H1 (cell line): Measurements from ENCODE around the gene ID2. TPM values are rescaled to one million over a fixed set of nuclear protein-coding genes. Genes with fewer than 3 reads are reported as not detected.

Experiments
- CTCF ChIA-PET: fragments of 300-600 bp; sonication (Branson Sonifier 250); formaldehyde crosslinking; loops from one replicate; lab custom pipeline; 2021; ENCODE audit not compliant: partially characterized antibody; lab: Charles Lee
- POLR2A ChIA-PET: fragments of 300-600 bp; sonication (Branson Sonifier 250); formaldehyde crosslinking; loops from one replicate; lab custom pipeline; 2021; ENCODE audit warnings: inconsistent platforms; ENCODE audit not compliant: partially characterized antibody; lab: Charles Lee
- DNase-seq, 2 experiments: peaks; one replicate each; pipeline versions ENCODE4 v3.0.0 to v3.0.0-alpha.2; 2010 to 2022; ENCODE audit warnings: low spot score in 2 of 2, low read depth in 1 of 2, mixed read lengths in 1 of 2
- FAIRE-seq: peaks from 2 replicates; lab custom pipeline; 2011; peaks lifted over from hg19 to GRCh38; lab: Jason Lieb, UNC
- H2AFZ ChIP-seq: 2 replicates; pipeline ENCODE4 v1.8.1; 2012; ENCODE audit warnings: low read length, inconsistent platforms
- H2AK5ac ChIP-seq: 2 replicates; pipeline ENCODE4 v1.6.1; 2013; ENCODE audit warnings: low read depth, low read length
- H2BK120ac ChIP-seq: replicated peaks from 2 replicates; pipeline ENCODE3; 2013; ENCODE audit warnings: low read depth, low read length, inconsistent platforms
- H2BK12ac ChIP-seq: 2 replicates; pipeline ENCODE4 v1.6.1; 2013; ENCODE audit warnings: low read depth, low read length
- H2BK15ac ChIP-seq: 2 replicates; pipeline ENCODE4 v1.6.1; 2013; ENCODE audit warnings: low read length
- H2BK20ac ChIP-seq: 2 replicates; pipeline ENCODE4 v1.6.1; 2013; ENCODE audit warnings: low read length
- H2BK5ac ChIP-seq: 2 replicates; pipeline ENCODE4 v1.6.1; 2013; ENCODE audit warnings: low read depth, low read length
- H3K14ac ChIP-seq: 2 replicates; pipeline ENCODE4 v1.6.1; 2013; ENCODE audit warnings: inconsistent platforms; ENCODE audit not compliant: insufficient read length
- H3K18ac ChIP-seq: 2 replicates; pipeline ENCODE4 v1.6.1; 2013; ENCODE audit warnings: low read length; ENCODE audit errors: extremely low read depth
- H3K23ac ChIP-seq: 2 replicates; pipeline ENCODE4 v1.6.1; 2013; ENCODE audit warnings: inconsistent platforms; ENCODE audit not compliant: insufficient read length
- H3K23me2 ChIP-seq: 2 replicates; pipeline ENCODE4 v1.6.1; 2013; ENCODE audit warnings: low read depth, low read length
- H3K27ac ChIP-seq: 2 replicates; pipeline ENCODE4 v1.6.1; 2011; ENCODE audit warnings: low read depth, low read length, inconsistent platforms
- H3K27me3 ChIP-seq, 4 experiments: replicated peaks in 1 of 4; 1 replicate in 1 of 4; 2 replicates in 3 of 4; pipeline versions ENCODE4 v1.6.1 to v1.8.1; 2011 to 2013; ENCODE audit warnings: low read length in 3 of 4, mild to moderate bottlenecking in 3 of 4, inconsistent platforms in 2 of 4, mixed read lengths in 2 of 4, moderate library complexity in 1 of 4; ENCODE audit not compliant: control insufficient read depth in 3 of 4, insufficient read depth in 3 of 4; ENCODE audit errors: extremely low read depth in 1 of 4
- H3K36me3 ChIP-seq, 4 experiments: 2 replicates each; pipeline versions ENCODE4 v1.6.1 to v1.8.1; 2011 to 2013; ENCODE audit warnings: mild to moderate bottlenecking in 4 of 4, low read length in 3 of 4, moderate library complexity in 2 of 4, control low read depth in 1 of 4, inconsistent platforms in 1 of 4; ENCODE audit not compliant: insufficient read depth in 4 of 4, control insufficient read depth in 2 of 4
- H3K4ac ChIP-seq: replicated peaks from 2 replicates; pipeline ENCODE3; 2013; ENCODE audit warnings: low read length, low read depth, mixed read lengths, inconsistent platforms; ENCODE audit not compliant: insufficient read length
- H3K4me1 ChIP-seq, 4 experiments: replicated peaks in 1 of 4; 1 replicate in 1 of 4; 2 replicates in 3 of 4; pipeline versions ENCODE4 v1.6.1 to v1.8.1; 2011 to 2013; ENCODE audit warnings: low read length in 3 of 4, inconsistent platforms in 2 of 4, mixed read lengths in 1 of 4; ENCODE audit not compliant: insufficient read depth in 4 of 4, control insufficient read depth in 3 of 4
- H3K4me2 ChIP-seq, 2 experiments: 2 replicates each; pipeline versions ENCODE4 v1.6.1 to v1.8.1; 2011 to 2013; ENCODE audit warnings: low read depth in 2 of 2, low read length in 2 of 2, control low read depth in 1 of 2, inconsistent platforms in 1 of 2, mild to moderate bottlenecking in 1 of 2; ENCODE audit not compliant: insufficient read depth in 1 of 2
- H3K4me3 ChIP-seq, 4 experiments: fragments of 200-600, 300-600 bp in 1 of 4; sonication (generic), shearing (Covaris generic), sonication (Bioruptor Twin) in 1 of 4; 2 replicates each; pipeline versions ENCODE4 v1.5.1 to v1.8.1; 2011 to 2016; ENCODE audit warnings: low read length in 4 of 4, low read depth in 3 of 4, control low read depth in 2 of 4, inconsistent platforms in 2 of 4, mild to moderate bottlenecking in 2 of 4, mixed read lengths in 1 of 4, moderate library complexity in 1 of 4; ENCODE audit not compliant: insufficient read depth in 2 of 4; ENCODE audit errors: extremely low read depth in 1 of 4
- H3K56ac ChIP-seq: replicated peaks from 2 replicates; pipeline ENCODE3; 2013; ENCODE audit warnings: low read depth, mild to moderate bottlenecking, mixed read lengths, low read length, inconsistent platforms; ENCODE audit not compliant: insufficient read length
- H3K79me1 ChIP-seq: 2 replicates; pipeline ENCODE4 v1.6.1; 2013; ENCODE audit warnings: low read depth, low read length, control low read depth
- H3K79me2 ChIP-seq, 2 experiments: 2 replicates each; pipeline versions ENCODE4 v1.6.1 to v1.8.1; 2012 to 2013; ENCODE audit warnings: low read length in 2 of 2, mild to moderate bottlenecking in 2 of 2, inconsistent platforms in 1 of 2; ENCODE audit not compliant: insufficient read depth in 2 of 2, control insufficient read depth in 1 of 2
- H3K9ac ChIP-seq, 4 experiments: replicated peaks in 1 of 4; 1 replicate in 1 of 4; 2 replicates in 3 of 4; pipeline versions ENCODE4 v1.6.1 to v1.8.1; 2011 to 2013; ENCODE audit warnings: low read depth in 3 of 4, low read length in 3 of 4, control low read depth in 2 of 4, mild to moderate bottlenecking in 2 of 4, moderate library complexity in 2 of 4, inconsistent platforms in 1 of 4; ENCODE audit errors: extremely low read depth in 1 of 4
- H3K9me3 ChIP-seq, 2 experiments: 2 replicates each; pipeline versions ENCODE4 v1.6.1 to v1.8.1; 2012 to 2013; ENCODE audit warnings: mild to moderate bottlenecking in 2 of 2, moderate library complexity in 2 of 2, control low read depth in 1 of 2, inconsistent platforms in 1 of 2, low read depth in 1 of 2, low read length in 1 of 2, mixed read lengths in 1 of 2; ENCODE audit not compliant: insufficient read depth in 2 of 2
- H4K20me1 ChIP-seq, 2 experiments: replicated peaks in 1 of 2; 2 replicates each; pipeline versions ENCODE3 to v1.8.1; 2011 to 2013; ENCODE audit warnings: inconsistent platforms in 2 of 2, low read length in 2 of 2, mild to moderate bottlenecking in 1 of 2; ENCODE audit not compliant: insufficient read depth in 2 of 2, control insufficient read depth in 1 of 2
- H4K5ac ChIP-seq: 2 replicates; pipeline ENCODE4 v1.6.1; 2013; ENCODE audit warnings: low read length, low read depth, mixed read lengths, inconsistent platforms; ENCODE audit not compliant: insufficient read length
- H4K8ac ChIP-seq: 2 replicates; pipeline ENCODE4 v1.8.0; 2013; ENCODE audit warnings: mild to moderate bottlenecking, moderate library complexity, low read length, inconsistent platforms; ENCODE audit not compliant: insufficient read depth; ENCODE audit errors: extremely low read depth
- H4K91ac ChIP-seq: replicated peaks from 2 replicates; pipeline ENCODE3; 2013; ENCODE audit warnings: low read length, mixed read lengths, inconsistent platforms; ENCODE audit not compliant: insufficient read length
- BACH1 ChIP-seq: IDR thresholded peaks from 2 replicates; pipeline ENCODE4 v1.6.1; 2012; ENCODE audit warnings: low read length, improper control_type of control experiment
- BRCA1 ChIP-seq: IDR thresholded peaks from 2 replicates; pipeline ENCODE4 v1.6.1; 2012; ENCODE audit warnings: low read depth, low read length, improper control_type of control experiment
- CEBPB ChIP-seq: IDR thresholded peaks from 2 replicates; pipeline ENCODE4 v1.6.1; 2012; ENCODE audit warnings: low read depth, low read length
- CTBP2 ChIP-seq: IDR thresholded peaks from 2 replicates; pipeline ENCODE4 v1.7.0; 2011; ENCODE audit warnings: borderline replicate concordance, mild to moderate bottlenecking, moderate library complexity, mixed read lengths, low read length; ENCODE audit not compliant: insufficient read depth, insufficient read length
- EP300 ChIP-seq, 2 experiments: IDR thresholded peaks; 1 replicate in 1 of 2; 2 replicates in 1 of 2; pipeline ENCODE4 v1.6.1; 2011 to 2012; ENCODE audit warnings: low read depth in 2 of 2, low read length in 2 of 2, mild to moderate bottlenecking in 2 of 2, borderline replicate concordance in 1 of 2, inconsistent platforms in 1 of 2, moderate library complexity in 1 of 2
- JUN ChIP-seq: IDR thresholded peaks from 2 replicates; pipeline ENCODE4 v1.6.1; 2011; ENCODE audit warnings: low read depth, mild to moderate bottlenecking, improper control_type of control experiment, low read length
- JUND ChIP-seq: IDR thresholded peaks from 2 replicates; pipeline ENCODE4 v1.6.1; 2011; ENCODE audit warnings: mild to moderate bottlenecking, improper control_type of control experiment, low read length
- MAFK ChIP-seq: IDR thresholded peaks from 2 replicates; pipeline ENCODE4 v1.6.1; 2012; ENCODE audit warnings: low read depth, mild to moderate bottlenecking, improper control_type of control experiment, low read length
- NRF1 ChIP-seq: IDR thresholded peaks from 2 replicates; pipeline ENCODE4 v1.6.1; 2011; ENCODE audit warnings: mild to moderate bottlenecking, low read depth, low read length, improper control_type of control experiment
- RBBP5 ChIP-seq: IDR thresholded peaks from 2 replicates; pipeline ENCODE4 v1.7.1; 2012; ENCODE audit warnings: low read depth, mild to moderate bottlenecking, inconsistent platforms, low read length, moderate library complexity, borderline replicate concordance
- WGBS, 2 experiments: shearing (Covaris generic) in 1 of 2; methylation state at CpG; one replicate each; pipeline versions ENCODE4 v1.1.6 to v1.1.7; 2013 to 2015; ENCODE audit warnings: low lambda C conversion rate in 2 of 2, mixed read lengths in 2 of 2, inconsistent platforms in 1 of 2, low coverage in 1 of 2, missing lambda C conversion rate in 1 of 2; ENCODE audit not compliant: insufficient replicate concordance in 2 of 2, insufficient coverage in 1 of 2, insufficient read length in 1 of 2; ENCODE audit errors: extremely low coverage in 1 of 2, missing lambda C conversion rate in 1 of 2; 5-methylcytosine and 5-hydroxymethylcytosine counted together
- polyA plus RNA-seq, 7 experiments: library from polyadenylated mRNA; depleted of rRNA in 3 of 7; stranded (reverse) in 5 of 7; unstranded in 2 of 7; fragments of >200 nt in 5 of 7; fragments of 200-250 nt in 2 of 7; gene quantifications; 1 replicate in 5 of 7; 2 replicates in 1 of 7; 4 replicates in 1 of 7; pipeline versions ENCODE4 v1.2.1 to v1.2.3, GENCODE V29; 2011 to 2013; ENCODE audit warnings: missing spikeins in 2 of 7, mixed read lengths in 2 of 7
- total RNA-seq: library from RNA; stranded (reverse); fragmentation: NEBNext Ultra II Directional; extraction: Animal tissue kit (Norgen Biotek cat#: 25700); gene quantifications from 2 replicates; pipeline ENCODE4 v1.2.1, GENCODE V29; 2021

Gene ID2
- total and polyA plus RNA-seq, 2 of the 8 experiments (the other 6 are each of a cell fraction or from before 2014, with no cell fraction given), result 36.7 to 214 TPM

DNA sequence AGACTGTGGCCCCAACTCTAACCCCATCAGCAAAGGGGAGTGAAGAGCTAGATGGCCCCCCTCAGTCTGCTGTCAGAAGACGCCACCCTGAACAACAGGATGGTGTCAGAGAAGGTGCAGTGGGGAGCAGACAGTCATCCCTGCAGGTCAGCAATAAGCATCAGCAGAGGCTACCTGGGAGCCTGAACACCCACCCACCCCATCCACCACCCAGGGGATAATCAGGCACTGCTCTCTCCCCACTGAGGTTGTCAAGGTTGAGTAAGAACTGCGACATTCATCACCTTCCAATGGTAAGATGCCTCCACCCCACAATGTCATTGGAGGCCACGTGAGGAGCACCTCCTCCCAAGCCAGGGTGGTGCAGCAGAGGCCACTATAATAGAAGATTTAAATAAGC, 8.5 kb upstream of the ID2 start:
- no peak overlapping the region for H2AFZ ChIP-seq
- peaks cover 0 to 2% (median 0%) of the 10 kb centered on the region in 4 experiments; a peak in 1 of 8 replicates for H3K36me3 ChIP-seq
- DNase-seq (no peak), FAIRE-seq (no peak)
- H3K56ac ChIP-seq, result no peak overlapping the region
- H3K23me2 ChIP-seq, result peaks cover 20% of the 10 kb centered on the region
- H3K9ac ChIP-seq, result no peak overlapping the region
- H3K4me2 ChIP-seq, result no peak overlapping the region
- H3K4me3 ChIP-seq, result no peak overlapping the region
- no peak overlapping the region for H2BK20ac ChIP-seq
- TF ChIP-seq NRF1 (no peak), JUND (no peak), BRCA1 (no peak), MAFK (no peak), EP300 (IDR thresholded peaks at IDR 0.05; ENCODE audit: borderline replicate concordance in 1 of 2, low read depth in 2 of 2, low read length in 2 of 2) (no peak), BACH1 (no peak), CTBP2 (no peak), CEBPB (no peak), RBBP5 (no peak), JUN (no peak)
- H3K9me3 ChIP-seq, result peaks cover 8 to 9% of the 10 kb centered on the region in 2 experiments
- no peak overlapping the region for H2BK5ac ChIP-seq
- no peaks in the 10 kb centered on the region for H3K79me1 ChIP-seq
- H2BK120ac ChIP-seq, result no peak overlapping the region
- no peak overlapping the region for H2AK5ac ChIP-seq
- no peak overlapping the region for H4K91ac ChIP-seq
- 88% methylated on average over 3 of the region's 3 CpGs; no CpG with 5 or more reads in 1 of the 2 experiments for WGBS, 2 experiments
- H3K79me2 ChIP-seq, result no peaks in the 10 kb centered on the region
- no peak overlapping the region for H3K14ac ChIP-seq
- H4K8ac ChIP-seq, result no peak overlapping the region
- no peak overlapping the region for H3K27ac ChIP-seq
- CTCF ChIA-PET, result interaction anchor here (0.6 kb wide), 1 partner anchor 1838 kb away, joined by 3 read pairs; no protein-coding TSS in a partner anchor
- H3K23ac ChIP-seq, result no peak overlapping the region
- H3K18ac ChIP-seq, result no peak overlapping the region
- peaks cover 11 to 34% (median 32%) of the 10 kb centered on the region in 4 experiments for H3K27me3 ChIP-seq
- H2BK15ac ChIP-seq, result no peak overlapping the region
- POLR2A ChIA-PET, result no interaction called here
- H2BK12ac ChIP-seq, result no peak overlapping the region
- H4K5ac ChIP-seq, result no peak overlapping the region
- H3K4me1 ChIP-seq, result peaks cover 5 to 19% (median 8%) of the 10 kb centered on the region in 4 experiments; a peak in 6 of 7 replicates
- H3K4ac ChIP-seq, result no peak overlapping the region
- H4K20me1 ChIP-seq, result no peaks in the 10 kb centered on the region
